ENCODE results near the gene MORC2.

Gene MORC2

DNA sequence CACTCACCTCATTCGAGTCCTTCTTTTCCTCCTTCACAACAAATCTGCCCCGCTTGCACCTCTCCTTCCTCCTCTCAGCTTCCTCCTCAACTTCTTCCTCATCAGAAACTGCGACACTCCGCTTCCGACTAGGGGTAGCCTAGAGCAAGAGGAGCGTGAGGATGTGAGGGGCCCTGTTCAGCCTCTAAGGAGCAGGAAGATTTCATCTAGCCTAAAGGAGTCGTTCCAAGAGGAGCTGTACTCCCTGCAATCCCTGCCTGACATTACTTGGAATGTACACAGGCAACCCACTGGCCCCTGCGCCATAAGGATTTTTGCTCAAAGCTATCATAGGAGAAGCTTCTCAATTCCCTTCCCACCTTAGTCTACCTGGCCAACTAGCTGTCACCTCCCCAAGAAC lies 34.5 kb downstream of the MORC2 start:
- Histone ChIP-seq H3K4me3 (replicated peaks; ENCODE audit: insufficient read depth, low read length) (no peak overlapping the region), H3K27me3 (ENCODE audit: insufficient read depth, poor library complexity, severe bottlenecking) (no peaks in the 10 kb centered on the region), H3K27ac (replicated peaks) (no peak overlapping the region)
- no peak for DNase-seq (ENCODE audit: low read depth in 1 of 2, low spot score in 1 of 2)
- TF ChIP-seq, protein P1, sequence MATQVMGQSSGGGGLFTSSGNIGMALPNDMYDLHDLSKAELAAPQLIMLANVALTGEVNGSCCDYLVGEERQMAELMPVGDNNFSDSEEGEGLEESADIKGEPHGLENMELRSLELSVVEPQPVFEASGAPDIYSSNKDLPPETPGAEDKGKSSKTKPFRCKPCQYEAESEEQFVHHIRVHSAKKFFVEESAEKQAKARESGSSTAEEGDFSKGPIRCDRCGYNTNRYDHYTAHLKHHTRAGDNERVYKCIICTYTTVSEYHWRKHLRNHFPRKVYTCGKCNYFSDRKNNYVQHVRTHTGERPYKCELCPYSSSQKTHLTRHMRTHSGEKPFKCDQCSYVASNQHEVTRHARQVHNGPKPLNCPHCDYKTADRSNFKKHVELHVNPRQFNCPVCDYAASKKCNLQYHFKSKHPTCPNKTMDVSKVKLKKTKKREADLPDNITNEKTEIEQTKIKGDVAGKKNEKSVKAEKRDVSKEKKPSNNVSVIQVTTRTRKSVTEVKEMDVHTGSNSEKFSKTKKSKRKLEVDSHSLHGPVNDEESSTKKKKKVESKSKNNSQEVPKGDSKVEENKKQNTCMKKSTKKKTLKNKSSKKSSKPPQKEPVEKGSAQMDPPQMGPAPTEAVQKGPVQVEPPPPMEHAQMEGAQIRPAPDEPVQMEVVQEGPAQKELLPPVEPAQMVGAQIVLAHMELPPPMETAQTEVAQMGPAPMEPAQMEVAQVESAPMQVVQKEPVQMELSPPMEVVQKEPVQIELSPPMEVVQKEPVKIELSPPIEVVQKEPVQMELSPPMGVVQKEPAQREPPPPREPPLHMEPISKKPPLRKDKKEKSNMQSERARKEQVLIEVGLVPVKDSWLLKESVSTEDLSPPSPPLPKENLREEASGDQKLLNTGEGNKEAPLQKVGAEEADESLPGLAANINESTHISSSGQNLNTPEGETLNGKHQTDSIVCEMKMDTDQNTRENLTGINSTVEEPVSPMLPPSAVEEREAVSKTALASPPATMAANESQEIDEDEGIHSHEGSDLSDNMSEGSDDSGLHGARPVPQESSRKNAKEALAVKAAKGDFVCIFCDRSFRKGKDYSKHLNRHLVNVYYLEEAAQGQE (IDR thresholded peaks at IDR 0.05; ENCODE audit: insufficient replicate concordance, low read depth): no peak
- TF ChIP-seq POLR2AphosphoS5 (IDR thresholded peaks at IDR 0.05; ENCODE audit: low read depth): no peak
- TF ChIP-seq GABPA (IDR thresholded peaks at IDR 0.05; ENCODE audit: low read depth): no peak
- TF ChIP-seq, protein P2, sequence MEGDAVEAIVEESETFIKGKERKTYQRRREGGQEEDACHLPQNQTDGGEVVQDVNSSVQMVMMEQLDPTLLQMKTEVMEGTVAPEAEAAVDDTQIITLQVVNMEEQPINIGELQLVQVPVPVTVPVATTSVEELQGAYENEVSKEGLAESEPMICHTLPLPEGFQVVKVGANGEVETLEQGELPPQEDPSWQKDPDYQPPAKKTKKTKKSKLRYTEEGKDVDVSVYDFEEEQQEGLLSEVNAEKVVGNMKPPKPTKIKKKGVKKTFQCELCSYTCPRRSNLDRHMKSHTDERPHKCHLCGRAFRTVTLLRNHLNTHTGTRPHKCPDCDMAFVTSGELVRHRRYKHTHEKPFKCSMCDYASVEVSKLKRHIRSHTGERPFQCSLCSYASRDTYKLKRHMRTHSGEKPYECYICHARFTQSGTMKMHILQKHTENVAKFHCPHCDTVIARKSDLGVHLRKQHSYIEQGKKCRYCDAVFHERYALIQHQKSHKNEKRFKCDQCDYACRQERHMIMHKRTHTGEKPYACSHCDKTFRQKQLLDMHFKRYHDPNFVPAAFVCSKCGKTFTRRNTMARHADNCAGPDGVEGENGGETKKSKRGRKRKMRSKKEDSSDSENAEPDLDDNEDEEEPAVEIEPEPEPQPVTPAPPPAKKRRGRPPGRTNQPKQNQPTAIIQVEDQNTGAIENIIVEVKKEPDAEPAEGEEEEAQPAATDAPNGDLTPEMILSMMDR (IDR thresholded peaks at IDR 0.05; ENCODE audit: insufficient read depth, low read length): no peak
- no peak for TF ChIP-seq SPI1 (IDR thresholded peaks at IDR 0.05; ENCODE audit: borderline replicate concordance, low read depth)

DNA sequence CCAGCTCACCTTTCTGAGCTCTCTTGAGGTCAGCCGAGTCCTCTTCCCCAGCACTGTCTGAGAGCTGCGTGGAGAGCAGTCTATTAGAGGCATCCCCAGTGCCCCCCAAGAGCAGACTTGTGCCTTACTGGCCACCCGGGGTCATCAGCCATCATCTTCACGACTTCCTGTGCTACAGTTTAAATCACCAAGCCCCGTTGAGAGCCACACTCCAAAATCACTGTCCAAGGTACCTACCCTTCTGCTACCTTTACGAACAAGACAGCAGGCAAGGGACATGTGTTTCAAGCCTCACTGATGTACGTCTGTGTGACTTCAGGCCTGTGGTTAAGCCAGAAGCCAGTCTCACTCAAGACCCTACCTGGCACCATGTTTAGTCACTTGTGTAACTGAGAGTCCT lies 35.1 kb downstream of the MORC2 start:
- DNase-seq (ENCODE audit: low read depth in 1 of 2, low spot score in 1 of 2): no peak
- H3K4me3 ChIP-seq (replicated peaks; ENCODE audit: insufficient read depth, low read length): no peak overlapping the region
- no peak overlapping the region for H3K27ac ChIP-seq (replicated peaks)
- H3K27me3 ChIP-seq (ENCODE audit: insufficient read depth, poor library complexity, severe bottlenecking): no peaks in the 10 kb centered on the region
- no peak for TF ChIP-seq POLR2AphosphoS5 (IDR thresholded peaks at IDR 0.05; ENCODE audit: low read depth)
- TF ChIP-seq GABPA (IDR thresholded peaks at IDR 0.05; ENCODE audit: low read depth): no peak
- TF ChIP-seq, protein P1 (IDR thresholded peaks at IDR 0.05; ENCODE audit: insufficient replicate concordance, low read depth): peak; percentile 82

DNA sequence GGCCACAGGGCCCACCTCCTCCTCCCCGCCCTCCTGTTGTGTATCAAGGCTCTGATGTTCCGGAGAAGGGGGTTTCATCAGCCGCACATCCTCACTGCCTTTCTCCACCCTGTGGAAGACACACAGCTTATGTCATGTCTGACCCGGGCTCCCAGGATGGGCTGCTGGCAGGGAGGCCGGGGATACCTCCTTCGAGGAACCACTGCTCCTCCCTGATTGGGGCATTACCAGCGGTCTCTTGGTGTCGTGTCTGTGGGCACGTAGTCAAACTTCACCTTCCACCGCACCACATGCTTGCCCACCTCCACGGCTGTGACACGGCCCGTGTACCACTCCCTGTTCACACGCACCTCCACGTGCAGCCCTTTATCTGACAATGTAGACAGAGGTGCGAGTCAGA lies 35.9 kb downstream of the MORC2 start:
- DNase-seq (ENCODE audit: low read depth in 1 of 2, low spot score in 1 of 2): no peak
- Histone ChIP-seq H3K27ac (replicated peaks) (no peak overlapping the region), H3K27me3 (ENCODE audit: insufficient read depth, poor library complexity, severe bottlenecking) (no peaks in the 10 kb centered on the region), H3K4me3 (replicated peaks; ENCODE audit: insufficient read depth, low read length) (no peak overlapping the region)
- TF ChIP-seq SPI1 (IDR thresholded peaks at IDR 0.05; ENCODE audit: borderline replicate concordance, low read depth) (no peak), POLR2AphosphoS5 (IDR thresholded peaks at IDR 0.05; ENCODE audit: low read depth) (no peak), GABPA (IDR thresholded peaks at IDR 0.05; ENCODE audit: low read depth) (no peak)
- TF ChIP-seq, protein P1 (IDR thresholded peaks at IDR 0.05; ENCODE audit: insufficient replicate concordance, low read depth): no peak
- TF ChIP-seq, protein P2 (IDR thresholded peaks at IDR 0.05; ENCODE audit: insufficient read depth, low read length): no peak
